AG09319 (cell line): Measurements from ENCODE around the gene ACTL7B.

Source experiments
- DNase-seq: peaks from one replicate; pipeline ENCODE4 v3.0.0-alpha.2; 2010; ENCODE audit warnings: low read depth; ENCODE audit errors: extremely low read depth
- TF ChIP-seq, protein P1 (sequence below): IDR thresholded peaks from 2 replicates; pipeline ENCODE4 v1.5.1; 2011; ENCODE audit warnings: low read depth, mild to moderate bottlenecking, inconsistent platforms, low read length, moderate library complexity

ACTL7B gene

DNA sequence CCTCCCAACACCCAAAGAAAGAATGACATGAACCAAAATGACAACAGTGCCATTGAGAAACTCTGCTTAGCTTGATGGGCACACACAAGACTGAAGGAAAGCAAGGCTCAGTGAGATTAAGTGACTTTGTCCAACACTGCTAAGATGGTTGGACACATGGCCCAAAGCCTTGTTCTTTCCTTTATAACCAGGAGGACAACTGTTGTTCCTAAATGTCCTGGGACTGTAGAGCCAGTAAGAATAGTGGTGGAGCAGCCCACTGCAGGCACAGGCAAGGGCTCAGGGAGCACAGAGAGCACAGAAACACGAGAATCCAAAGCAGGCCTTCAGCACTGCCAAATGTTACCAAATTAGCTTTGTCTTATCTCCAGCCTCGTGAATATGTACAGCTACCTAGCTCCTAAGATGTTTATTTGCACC is 10.2 kb upstream of the ACTL7B start:
- TF ChIP-seq, protein P1, sequence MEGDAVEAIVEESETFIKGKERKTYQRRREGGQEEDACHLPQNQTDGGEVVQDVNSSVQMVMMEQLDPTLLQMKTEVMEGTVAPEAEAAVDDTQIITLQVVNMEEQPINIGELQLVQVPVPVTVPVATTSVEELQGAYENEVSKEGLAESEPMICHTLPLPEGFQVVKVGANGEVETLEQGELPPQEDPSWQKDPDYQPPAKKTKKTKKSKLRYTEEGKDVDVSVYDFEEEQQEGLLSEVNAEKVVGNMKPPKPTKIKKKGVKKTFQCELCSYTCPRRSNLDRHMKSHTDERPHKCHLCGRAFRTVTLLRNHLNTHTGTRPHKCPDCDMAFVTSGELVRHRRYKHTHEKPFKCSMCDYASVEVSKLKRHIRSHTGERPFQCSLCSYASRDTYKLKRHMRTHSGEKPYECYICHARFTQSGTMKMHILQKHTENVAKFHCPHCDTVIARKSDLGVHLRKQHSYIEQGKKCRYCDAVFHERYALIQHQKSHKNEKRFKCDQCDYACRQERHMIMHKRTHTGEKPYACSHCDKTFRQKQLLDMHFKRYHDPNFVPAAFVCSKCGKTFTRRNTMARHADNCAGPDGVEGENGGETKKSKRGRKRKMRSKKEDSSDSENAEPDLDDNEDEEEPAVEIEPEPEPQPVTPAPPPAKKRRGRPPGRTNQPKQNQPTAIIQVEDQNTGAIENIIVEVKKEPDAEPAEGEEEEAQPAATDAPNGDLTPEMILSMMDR = no peak
- no peak for DNase-seq

DNA sequence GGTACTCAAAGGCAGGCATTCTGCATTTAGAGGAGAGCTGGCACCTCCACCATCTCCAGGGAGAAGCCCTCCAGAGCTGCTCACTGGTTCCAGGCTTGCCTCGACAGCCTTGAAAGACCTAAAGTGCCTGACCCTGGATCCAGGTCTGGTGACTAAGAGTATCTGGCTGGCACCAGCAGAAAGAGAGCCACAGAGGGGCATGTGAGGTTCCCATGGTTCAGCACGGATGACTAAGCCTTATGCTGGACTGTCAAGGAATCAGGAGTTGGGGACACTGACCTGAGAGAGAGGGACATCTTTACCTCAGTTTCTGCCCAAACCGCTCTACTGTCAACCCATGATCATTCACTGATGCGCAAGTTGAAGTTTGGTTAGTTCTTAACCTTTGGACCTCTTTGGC is 9.3 kb upstream of the ACTL7B start:
- no peak for DNase-seq
- TF ChIP-seq, protein P1 = no peak

DNA sequence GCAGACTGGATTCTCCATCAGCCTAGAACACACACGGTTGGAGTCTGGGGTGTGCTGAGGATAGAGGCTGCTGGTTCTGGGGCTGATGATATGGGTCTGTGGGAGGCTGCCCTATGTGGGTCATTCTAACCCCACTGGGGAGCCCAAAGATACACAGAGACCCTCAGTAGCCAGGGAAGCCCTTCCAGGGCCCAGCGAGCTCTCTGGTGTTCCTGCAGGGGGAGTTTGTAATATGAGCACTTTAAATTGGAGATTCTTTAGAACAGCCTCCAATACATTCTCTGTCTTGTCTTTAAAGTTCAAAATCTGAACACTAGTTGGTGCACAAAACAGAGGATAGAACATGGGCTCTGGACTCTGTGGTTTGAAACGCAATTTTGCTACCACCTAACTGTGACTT is 8.7 kb upstream of the ACTL7B start:
- no peak for DNase-seq
- TF ChIP-seq, protein P1 = no peak

DNA sequence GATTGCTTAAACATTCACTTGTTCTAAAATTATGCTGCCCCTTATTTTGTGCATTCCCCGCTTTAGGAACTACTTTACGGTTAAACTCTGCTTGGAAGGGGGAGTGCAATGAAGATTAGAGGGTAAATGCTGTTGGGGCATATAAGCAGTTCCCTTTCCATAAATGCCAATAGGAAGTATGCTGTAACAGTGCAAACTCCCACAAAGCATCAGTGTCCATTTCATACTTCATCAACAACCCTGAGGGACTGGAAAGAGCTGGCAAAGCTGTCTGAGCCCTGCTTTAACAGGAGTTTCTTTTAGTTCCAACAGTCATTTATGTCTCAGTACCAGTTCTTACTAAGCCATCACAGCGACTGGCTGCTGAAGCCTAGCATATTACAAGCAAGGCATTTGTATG is 8.1 kb upstream of the ACTL7B start:
- TF ChIP-seq, protein P1 = no peak
- no peak for DNase-seq

DNA sequence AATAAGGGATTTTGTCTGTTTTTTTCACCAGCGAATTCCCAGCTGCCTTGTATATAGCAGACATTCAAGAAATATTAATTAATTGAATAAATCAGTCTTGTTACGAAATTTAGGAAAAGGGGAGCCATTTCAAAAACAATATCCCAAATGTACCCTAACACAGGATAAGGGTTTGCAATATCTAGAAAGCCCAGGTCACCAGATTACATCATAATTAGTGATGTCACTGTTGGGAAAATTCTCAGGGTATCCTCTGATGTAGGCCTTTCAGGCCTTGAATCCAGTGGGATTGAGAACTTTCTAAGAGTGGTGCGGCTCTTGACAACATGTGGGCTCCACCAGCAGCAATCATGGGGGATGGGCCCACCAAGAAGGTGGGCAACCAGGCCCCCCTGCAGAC is 6.2 kb upstream of the ACTL7B start, which contains the start of gene ACTL7A:
TSS of gene ACTL7A (plus strand) at position 270 of the 400 bp plus-strand sequence. CDS start at position 327, 57 bp downstream.
- TF ChIP-seq, protein P1 = no peak
- DNase-seq = no peak

DNA sequence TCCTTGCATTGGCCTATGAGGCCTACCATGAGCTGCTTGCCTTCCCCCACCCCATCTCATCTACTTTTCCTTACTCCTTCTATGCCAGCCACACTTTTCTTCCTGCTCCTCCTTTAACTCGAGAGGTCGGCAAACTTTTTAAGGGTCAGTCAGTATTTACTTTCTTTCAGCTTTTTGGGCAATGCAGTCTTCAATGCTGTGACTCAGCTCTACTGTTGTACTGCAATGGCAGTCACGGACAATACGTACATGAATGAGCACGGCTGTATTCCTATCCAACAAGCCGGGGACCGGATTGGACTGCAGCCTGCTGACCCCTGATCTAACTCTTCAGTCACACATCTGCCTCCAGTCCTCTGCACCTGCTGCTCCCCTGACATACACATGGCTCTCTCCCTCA is 5.7 kb upstream of the ACTL7B start:
- TF ChIP-seq, protein P1 = no peak
- DNase-seq = no peak

DNA sequence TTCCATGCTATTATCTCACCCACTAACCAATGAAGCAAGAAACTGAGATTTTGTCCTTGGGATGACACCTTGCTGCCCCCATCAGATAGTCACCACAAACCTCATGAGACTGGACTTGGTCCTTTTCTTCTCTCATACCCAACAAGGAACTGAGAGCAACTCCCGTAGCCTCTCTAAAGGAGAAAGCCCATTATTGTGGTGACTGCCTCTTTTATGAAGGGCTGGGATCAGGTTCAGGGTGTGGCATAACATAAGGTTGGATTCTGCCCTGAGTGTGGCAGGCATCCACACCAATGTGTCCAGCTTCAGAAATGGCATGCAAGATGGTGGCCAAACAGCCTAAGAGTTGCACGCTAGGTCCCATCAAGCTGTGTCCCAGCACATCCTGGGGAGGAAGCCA is 5.0 kb upstream of the ACTL7B start:
- TF ChIP-seq, protein P1 = no peak
- DNase-seq = no peak
